K562 (cell line): Measurements from ENCODE around the gene KNCN. TPM values are rescaled to one million over a fixed set of nuclear protein-coding genes. Genes with fewer than 3 reads are reported as not detected.

ENCODE experiments used
- CXXC5 ChIP-seq: fragments of 250-450 bp; sonication (Bioruptor Pico); IDR thresholded peaks from 2 replicates; pipeline ENCODE4 v1.8.0; 2022; ENCODE audit warnings: inconsistent platforms, mild to moderate bottlenecking, moderate library complexity
- HMG20A ChIP-seq: fragments of 450-650 bp; formaldehyde crosslinking; conservative IDR thresholded peaks from 2 replicates; pipeline ENCODE4 v1.4.0; 2020; ENCODE audit warnings: mild to moderate bottlenecking, mixed read lengths
- HMGXB4 ChIP-seq: sonication (generic); formaldehyde crosslinking; IDR thresholded peaks from 2 replicates; pipeline ENCODE4 v1.8.1; 2023; ENCODE audit warnings: mild to moderate bottlenecking, missing genetic modification reagents
- LEF1 ChIP-seq: fragments of 450-650 bp; IDR thresholded peaks from 2 replicates; pipeline ENCODE4 v1.6.1; 2016; ENCODE audit warnings: mild to moderate bottlenecking
- NBN ChIP-seq: fragments of 450-650 bp; IDR thresholded peaks from 2 replicates; pipeline ENCODE4 v1.6.1; 2016; ENCODE audit warnings: low read depth, mild to moderate bottlenecking
- RBM17 ChIP-seq: fragments of 200-400 bp; formaldehyde crosslinking; IDR thresholded peaks from 2 replicates; pipeline ENCODE4 v1.6.1; 2017; ENCODE audit warnings: low read depth, mild to moderate bottlenecking, low read length, borderline replicate concordance
- REST ChIP-seq, 2 experiments: fragments of 450-650 bp; formaldehyde crosslinking in 1 of 2; IDR thresholded peaks; 2 replicates each; pipeline versions ENCODE4 v1.4.0 to v1.6.1; 2014 to 2020; ENCODE audit warnings: mild to moderate bottlenecking in 2 of 2, borderline replicate concordance in 1 of 2, low read depth in 1 of 2
- SMARCB1 ChIP-seq: IDR thresholded peaks from 2 replicates; pipeline ENCODE4 v1.6.1; 2011; ENCODE audit warnings: improper control_type of control experiment, low read depth; ENCODE audit not compliant: insufficient read length
- ZNF134 ChIP-seq: fragments of 250-450 bp; sonication (Bioruptor Pico); conservative IDR thresholded peaks from 2 replicates; pipeline ENCODE4 v1.4.0; 2020
- polyA plus RNA-seq, 8 experiments: library from polyadenylated mRNA; depleted of rRNA in 4 of 8; stranded (reverse) in 5 of 8; unstranded in 3 of 8; fragments of >200 nt; fragmentation: Nextera tagmentation in 2 of 8; fragmentation: Illumina TruSeq in 1 of 8; extraction: Ambion mirVana in 2 of 8; extraction: Trizol in 1 of 8; gene quantifications; 2 replicates each; pipeline versions ENCODE4 v1.2.1 to v1.2.3, GENCODE V29; 2011 to 2014; ENCODE audit warnings: inconsistent platforms in 1 of 8, missing spikeins in 1 of 8
- total RNA-seq, 7 experiments: library from RNA; depleted of rRNA in 6 of 7; stranded (reverse); fragments of >200 nt in 6 of 7; fragmentation: Illumina TruSeq in 2 of 7; extraction: Trizol in 2 of 7; gene quantifications; 2 replicates each; pipeline versions ENCODE4 v1.2.1 to v1.2.3, GENCODE V29; 2011 to 2021; ENCODE audit warnings: low replicate concordance in 1 of 7
- TF ChIP-seq, protein P1 (sequence below): fragments of 450-650 bp; conservative IDR thresholded peaks from 2 replicates; pipeline ENCODE4 v1.6.1; 2016; ENCODE audit warnings: missing genetic modification characterization, low read depth, mild to moderate bottlenecking, control low read depth, missing compliant biosample characterization
- TF ChIP-seq, protein P2 (sequence below), 2 experiments: fragments of 150-350 bp in 1 of 2; IDR thresholded peaks; 2 replicates each; pipeline ENCODE4 v1.6.1; 2012 to 2016; ENCODE audit warnings: low read depth in 2 of 2, low read length in 2 of 2, mild to moderate bottlenecking in 1 of 2, moderate library complexity in 1 of 2

Gene KNCN
- total and polyA plus RNA-seq, 9 of the 15 experiments (the other 6 are each of a cell fraction or from before 2014, with no cell fraction given), result not detected

GRCh38 chr1:46517010-46517600 lies 34.3 kb downstream of the KNCN start (continued):
- TF ChIP-seq, protein P1, sequence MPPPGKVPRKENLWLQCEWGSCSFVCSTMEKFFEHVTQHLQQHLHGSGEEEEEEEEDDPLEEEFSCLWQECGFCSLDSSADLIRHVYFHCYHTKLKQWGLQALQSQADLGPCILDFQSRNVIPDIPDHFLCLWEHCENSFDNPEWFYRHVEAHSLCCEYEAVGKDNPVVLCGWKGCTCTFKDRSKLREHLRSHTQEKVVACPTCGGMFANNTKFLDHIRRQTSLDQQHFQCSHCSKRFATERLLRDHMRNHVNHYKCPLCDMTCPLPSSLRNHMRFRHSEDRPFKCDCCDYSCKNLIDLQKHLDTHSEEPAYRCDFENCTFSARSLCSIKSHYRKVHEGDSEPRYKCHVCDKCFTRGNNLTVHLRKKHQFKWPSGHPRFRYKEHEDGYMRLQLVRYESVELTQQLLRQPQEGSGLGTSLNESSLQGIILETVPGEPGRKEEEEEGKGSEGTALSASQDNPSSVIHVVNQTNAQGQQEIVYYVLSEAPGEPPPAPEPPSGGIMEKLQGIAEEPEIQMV (tag), result 0 out of 2 replicates have a peak, but pooled peaks have one; percentile 20
- TF ChIP-seq ZNF134 (CRISPR knock-in tag) (no peak), HMG20A (CRISPR knock-in tag) (no peak), RBM17 (no peak), CXXC5 (CRISPR knock-in tag) (peak; percentile 39; the same call in 1 of the 2 replicates), LEF1 (no peak), REST (IDR thresholded peaks at IDR 0.05; ENCODE audit: borderline replicate concordance) (peak; percentile 19; the same call in 1 of the 2 replicates), REST (CRISPR knock-in tag; IDR thresholded peaks at IDR 0.05; ENCODE audit: low read depth) (no peak), HMGXB4 (no peak), NBN (no peak), SMARCB1 (no peak)
- TF ChIP-seq, protein P2, sequence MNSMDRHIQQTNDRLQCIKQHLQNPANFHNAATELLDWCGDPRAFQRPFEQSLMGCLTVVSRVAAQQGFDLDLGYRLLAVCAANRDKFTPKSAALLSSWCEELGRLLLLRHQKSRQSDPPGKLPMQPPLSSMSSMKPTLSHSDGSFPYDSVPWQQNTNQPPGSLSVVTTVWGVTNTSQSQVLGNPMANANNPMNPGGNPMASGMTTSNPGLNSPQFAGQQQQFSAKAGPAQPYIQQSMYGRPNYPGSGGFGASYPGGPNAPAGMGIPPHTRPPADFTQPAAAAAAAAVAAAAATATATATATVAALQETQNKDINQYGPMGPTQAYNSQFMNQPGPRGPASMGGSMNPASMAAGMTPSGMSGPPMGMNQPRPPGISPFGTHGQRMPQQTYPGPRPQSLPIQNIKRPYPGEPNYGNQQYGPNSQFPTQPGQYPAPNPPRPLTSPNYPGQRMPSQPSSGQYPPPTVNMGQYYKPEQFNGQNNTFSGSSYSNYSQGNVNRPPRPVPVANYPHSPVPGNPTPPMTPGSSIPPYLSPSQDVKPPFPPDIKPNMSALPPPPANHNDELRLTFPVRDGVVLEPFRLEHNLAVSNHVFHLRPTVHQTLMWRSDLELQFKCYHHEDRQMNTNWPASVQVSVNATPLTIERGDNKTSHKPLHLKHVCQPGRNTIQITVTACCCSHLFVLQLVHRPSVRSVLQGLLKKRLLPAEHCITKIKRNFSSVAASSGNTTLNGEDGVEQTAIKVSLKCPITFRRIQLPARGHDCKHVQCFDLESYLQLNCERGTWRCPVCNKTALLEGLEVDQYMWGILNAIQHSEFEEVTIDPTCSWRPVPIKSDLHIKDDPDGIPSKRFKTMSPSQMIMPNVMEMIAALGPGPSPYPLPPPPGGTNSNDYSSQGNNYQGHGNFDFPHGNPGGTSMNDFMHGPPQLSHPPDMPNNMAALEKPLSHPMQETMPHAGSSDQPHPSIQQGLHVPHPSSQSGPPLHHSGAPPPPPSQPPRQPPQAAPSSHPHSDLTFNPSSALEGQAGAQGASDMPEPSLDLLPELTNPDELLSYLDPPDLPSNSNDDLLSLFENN (IDR thresholded peaks at IDR 0.05; ENCODE audit: low read depth in 2 of 2, low read length in 2 of 2), result no peak
